ENCODE results near the gene XIRP2.

The XIRP2 gene

DNA sequence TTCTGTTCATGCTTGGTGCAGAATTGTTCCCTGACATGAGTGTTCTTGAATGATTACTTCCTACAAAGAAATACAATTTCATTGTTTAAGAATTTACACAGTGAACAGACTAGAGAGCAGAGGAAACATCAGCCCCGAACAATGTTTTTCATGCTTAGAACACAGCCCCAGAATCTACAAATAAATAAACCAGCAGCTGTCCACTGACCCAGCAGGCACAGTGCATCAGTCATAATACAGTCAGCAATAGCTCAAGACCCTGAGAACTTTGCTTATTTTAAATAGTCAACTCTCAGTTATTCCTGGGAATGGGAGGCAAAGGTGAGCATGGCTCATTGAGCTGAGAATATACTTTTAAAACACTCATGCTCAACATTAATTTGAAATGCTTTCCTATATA, 38.4 kb downstream of the XIRP2 start:
- no peaks in the 10 kb centered on the region for H3K36me3 ChIP-seq (ENCODE audit: control insufficient read depth, insufficient read depth, low read length)
- H3K27me3 ChIP-seq (ENCODE audit: control insufficient read depth, insufficient read depth, low read length, poor library complexity, severe bottlenecking): no peaks in the 10 kb centered on the region
- H3K4me1 ChIP-seq (ENCODE audit: control insufficient read depth, insufficient read depth, low read length): no peaks in the 10 kb centered on the region
- no peaks in the 10 kb centered on the region for H3K9me3 ChIP-seq (ENCODE audit: control insufficient read depth, low read length)
- no peak overlapping the region for H3K27ac ChIP-seq (ENCODE audit: insufficient read depth, low read depth, low read length, poor library complexity, severe bottlenecking)
- H3K4me3 ChIP-seq (ENCODE audit: insufficient read depth, low read depth, low read length): no peak overlapping the region
- 90 to 91% methylated on average over 1 of the region's 1 CpG for WGBS, 2 experiments

DNA sequence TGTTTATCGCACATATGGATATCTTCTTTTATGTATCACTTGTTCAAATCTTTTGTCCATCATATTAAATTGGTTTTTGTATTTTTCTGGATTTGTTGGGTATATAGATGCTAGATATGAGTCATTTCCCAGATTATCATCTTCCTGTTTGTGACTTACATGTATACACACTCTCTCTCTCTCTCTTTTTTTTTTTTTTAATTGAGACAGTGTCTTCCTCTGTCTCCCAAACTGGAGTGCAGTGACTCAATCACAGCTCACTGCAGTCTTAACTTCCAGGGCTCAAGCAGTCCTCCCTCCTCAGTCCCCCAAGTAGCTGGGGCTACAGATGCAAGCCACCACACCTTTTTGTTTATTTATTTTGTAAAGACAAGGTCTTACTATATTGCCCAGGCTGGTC, 43.8 kb downstream of the XIRP2 start:
- Histone ChIP-seq H3K4me1 (ENCODE audit: control insufficient read depth, insufficient read depth, low read length) (no peaks in the 10 kb centered on the region), H3K27ac (ENCODE audit: insufficient read depth, low read depth, low read length, poor library complexity, severe bottlenecking) (no peak overlapping the region), H3K4me3 (ENCODE audit: insufficient read depth, low read depth, low read length) (no peak overlapping the region), H3K9me3 (ENCODE audit: control insufficient read depth, low read length) (no peaks in the 10 kb centered on the region), H3K36me3 (ENCODE audit: control insufficient read depth, insufficient read depth, low read length) (no peaks in the 10 kb centered on the region), H3K27me3 (ENCODE audit: control insufficient read depth, insufficient read depth, low read length, poor library complexity, severe bottlenecking) (no peaks in the 10 kb centered on the region)
- 100% methylated on average over 1 of the region's 1 CpG; no CpG with 5 or more reads in 1 of the 2 experiments for WGBS, 2 experiments

DNA sequence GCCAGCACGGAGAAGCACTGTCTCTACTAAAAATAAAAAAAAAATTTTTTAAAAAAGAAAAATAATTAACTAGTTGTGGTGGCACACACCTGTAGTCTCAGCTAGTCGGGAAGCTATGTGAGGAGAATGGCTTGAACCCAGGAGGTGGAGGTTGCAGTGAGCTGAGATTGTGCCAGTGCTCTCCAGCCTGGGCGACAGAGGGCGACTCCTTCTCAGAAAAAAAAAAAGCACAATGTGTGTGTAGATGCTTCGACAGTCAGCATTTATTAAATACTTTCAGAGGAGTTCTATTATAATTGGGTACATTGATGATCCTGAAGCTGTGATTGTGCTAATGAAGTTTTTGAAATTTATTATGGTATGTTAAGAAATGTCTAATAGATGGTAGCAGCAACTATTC, 46.5 kb downstream of the XIRP2 start:
- 76 to 93% methylated on average over 4 of the region's 5 CpGs for WGBS, 2 experiments
- H3K27me3 ChIP-seq (ENCODE audit: control insufficient read depth, insufficient read depth, low read length, poor library complexity, severe bottlenecking): no peaks in the 10 kb centered on the region
- H3K9me3 ChIP-seq (ENCODE audit: control insufficient read depth, low read length): no peaks in the 10 kb centered on the region
- no peak overlapping the region for H3K4me3 ChIP-seq (ENCODE audit: insufficient read depth, low read depth, low read length)
- no peaks in the 10 kb centered on the region for H3K4me1 ChIP-seq (ENCODE audit: control insufficient read depth, insufficient read depth, low read length)
- H3K27ac ChIP-seq (ENCODE audit: insufficient read depth, low read depth, low read length, poor library complexity, severe bottlenecking): no peak overlapping the region
- H3K36me3 ChIP-seq (ENCODE audit: control insufficient read depth, insufficient read depth, low read length): no peaks in the 10 kb centered on the region

DNA sequence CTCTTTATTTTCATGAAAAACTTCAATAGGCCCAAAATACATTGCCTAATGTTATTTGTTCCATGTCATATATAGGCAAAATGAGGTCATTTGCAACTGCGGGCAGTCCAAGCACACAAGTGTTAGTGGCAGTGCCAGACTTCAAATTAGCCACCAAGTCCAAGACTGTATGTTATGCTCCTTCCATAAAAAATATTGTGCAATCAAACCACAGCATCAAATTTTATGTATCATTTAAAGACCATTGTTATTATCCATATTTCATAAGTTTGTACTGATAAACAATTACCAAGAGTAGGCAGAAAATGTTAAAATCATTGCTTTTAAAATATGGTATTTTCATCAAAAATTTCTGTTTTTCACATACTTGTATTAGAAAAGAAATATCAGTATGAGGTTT, 54.1 kb downstream of the XIRP2 start:
- Histone ChIP-seq H3K4me3 (ENCODE audit: insufficient read depth, low read depth, low read length) (no peak overlapping the region), H3K27ac (ENCODE audit: insufficient read depth, low read depth, low read length, poor library complexity, severe bottlenecking) (no peak overlapping the region), H3K27me3 (ENCODE audit: control insufficient read depth, insufficient read depth, low read length, poor library complexity, severe bottlenecking) (no peaks in the 10 kb centered on the region), H3K36me3 (ENCODE audit: control insufficient read depth, insufficient read depth, low read length) (no peaks in the 10 kb centered on the region), H3K9me3 (ENCODE audit: control insufficient read depth, low read length) (no peaks in the 10 kb centered on the region), H3K4me1 (ENCODE audit: control insufficient read depth, insufficient read depth, low read length) (no peaks in the 10 kb centered on the region)
- WGBS, 2 experiments: 100% methylated on average over 1 of the region's 1 CpG

DNA sequence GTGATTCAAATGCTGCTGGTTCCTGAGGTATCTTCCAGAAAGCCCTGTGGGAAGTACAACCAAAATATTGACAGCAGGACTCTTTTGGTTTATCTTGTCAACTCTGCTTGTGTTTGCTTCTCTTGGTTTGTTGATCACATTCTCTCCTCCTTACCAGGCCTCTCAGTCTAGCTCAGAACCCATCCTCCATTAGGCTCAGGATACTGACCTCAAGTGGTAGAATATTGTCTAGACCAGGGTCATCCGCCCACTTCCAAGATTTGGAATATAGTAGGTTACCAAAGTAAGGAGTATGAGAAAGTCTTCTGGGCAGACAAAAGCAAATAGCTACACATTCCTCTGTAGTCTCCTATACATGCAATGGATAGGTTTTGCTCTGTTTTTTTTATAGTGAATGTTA, 56.6 kb downstream of the XIRP2 start:
- no peaks in the 10 kb centered on the region for H3K36me3 ChIP-seq (ENCODE audit: control insufficient read depth, insufficient read depth, low read length)
- no peaks in the 10 kb centered on the region for H3K9me3 ChIP-seq (ENCODE audit: control insufficient read depth, low read length)
- 100% methylated on average over 1 of the region's 1 CpG; no CpG with 5 or more reads in 1 of the 2 experiments for WGBS, 2 experiments
- no peaks in the 10 kb centered on the region for H3K27me3 ChIP-seq (ENCODE audit: control insufficient read depth, insufficient read depth, low read length, poor library complexity, severe bottlenecking)
- H3K27ac ChIP-seq (ENCODE audit: insufficient read depth, low read depth, low read length, poor library complexity, severe bottlenecking): no peak overlapping the region
- H3K4me1 ChIP-seq (ENCODE audit: control insufficient read depth, insufficient read depth, low read length): no peaks in the 10 kb centered on the region
- H3K4me3 ChIP-seq (ENCODE audit: insufficient read depth, low read depth, low read length): no peak overlapping the region

DNA sequence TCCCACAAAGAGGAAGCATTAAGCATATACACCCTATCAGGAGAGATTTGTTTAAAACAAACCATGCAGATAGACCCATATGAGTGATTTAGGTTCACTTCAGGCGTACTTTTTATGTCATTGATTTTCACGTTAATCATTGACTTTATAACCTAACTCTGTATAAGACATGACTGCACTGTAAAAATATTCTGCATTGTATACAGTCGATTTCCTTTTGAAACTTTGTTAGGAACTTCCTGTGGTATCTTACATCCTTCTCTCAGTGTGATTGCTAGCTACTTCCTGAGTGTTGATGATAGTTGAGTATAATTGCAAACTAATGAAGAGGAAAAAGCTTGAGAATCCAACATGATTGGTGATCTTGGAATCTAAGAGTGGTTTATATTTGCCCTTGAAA, 69.4 kb downstream of the XIRP2 start:
- 88 to 92% methylated on average over 3 of the region's 3 CpGs for WGBS, 2 experiments
- H3K36me3 ChIP-seq (ENCODE audit: control insufficient read depth, insufficient read depth, low read length): no peaks in the 10 kb centered on the region
- no peaks in the 10 kb centered on the region for H3K4me1 ChIP-seq (ENCODE audit: control insufficient read depth, insufficient read depth, low read length)
- no peaks in the 10 kb centered on the region for H3K9me3 ChIP-seq (ENCODE audit: control insufficient read depth, low read length)
- H3K27ac ChIP-seq (ENCODE audit: insufficient read depth, low read depth, low read length, poor library complexity, severe bottlenecking): no peak overlapping the region
- H3K4me3 ChIP-seq (ENCODE audit: insufficient read depth, low read depth, low read length): no peak overlapping the region
- H3K27me3 ChIP-seq (ENCODE audit: control insufficient read depth, insufficient read depth, low read length, poor library complexity, severe bottlenecking): no peaks in the 10 kb centered on the region

DNA sequence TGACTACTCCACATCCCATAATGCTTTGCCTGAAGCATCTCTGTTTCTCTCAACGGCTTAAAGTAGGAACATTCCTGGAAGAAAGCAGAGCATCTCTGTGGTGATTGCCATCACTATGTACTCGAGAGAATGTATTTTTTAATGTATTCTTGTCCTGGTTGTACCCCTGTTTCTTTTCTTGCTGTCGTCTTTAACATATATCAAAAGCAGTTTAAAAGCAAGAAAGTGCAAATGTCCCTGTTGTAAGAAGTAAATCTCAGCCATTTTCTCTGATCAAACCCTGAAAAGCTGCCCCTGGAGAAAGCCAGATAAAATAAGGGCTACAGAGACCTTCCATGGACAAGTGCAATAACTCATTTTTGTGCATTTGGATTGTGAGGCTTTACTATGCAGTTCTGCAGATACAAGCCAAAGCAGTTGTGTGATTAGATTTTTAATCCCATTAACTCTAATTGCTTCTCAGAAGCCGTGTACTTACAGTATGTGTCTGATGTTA, 70.8 kb downstream of the XIRP2 start:
- Histone ChIP-seq H3K4me1 (ENCODE audit: control insufficient read depth, insufficient read depth, low read length) (no peaks in the 10 kb centered on the region), H3K4me3 (ENCODE audit: insufficient read depth, low read depth, low read length) (no peak overlapping the region), H3K36me3 (ENCODE audit: control insufficient read depth, insufficient read depth, low read length) (no peaks in the 10 kb centered on the region), H3K27ac (ENCODE audit: insufficient read depth, low read depth, low read length, poor library complexity, severe bottlenecking) (no peak overlapping the region), H3K27me3 (ENCODE audit: control insufficient read depth, insufficient read depth, low read length, poor library complexity, severe bottlenecking) (no peaks in the 10 kb centered on the region), H3K9me3 (ENCODE audit: control insufficient read depth, low read length) (no peaks in the 10 kb centered on the region)
- 89 to 92% methylated on average over 4 of the region's 4 CpGs for WGBS, 2 experiments

DNA sequence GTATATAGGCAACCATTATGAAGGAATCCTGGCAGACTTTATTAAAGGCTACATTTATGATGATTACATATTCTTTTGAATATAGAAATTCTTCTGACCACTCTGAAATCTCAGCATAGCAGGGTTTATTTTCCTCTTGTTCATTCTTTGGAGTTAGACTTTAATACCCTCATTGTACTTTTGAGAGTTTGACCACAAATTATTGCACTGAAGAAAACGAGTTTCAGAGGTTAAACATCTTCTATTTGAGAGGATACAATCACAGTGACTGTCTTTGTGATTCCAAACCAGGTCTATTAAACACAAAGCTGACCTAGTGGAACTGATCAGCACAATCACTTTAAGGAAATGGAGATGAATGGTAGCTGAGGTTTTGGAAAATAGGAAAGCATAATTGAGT, 71.3 kb downstream of the XIRP2 start:
- no peaks in the 10 kb centered on the region for H3K27me3 ChIP-seq (ENCODE audit: control insufficient read depth, insufficient read depth, low read length, poor library complexity, severe bottlenecking)
- 77 to 78% methylated on average over 1 of the region's 1 CpG for WGBS, 2 experiments

DNA sequence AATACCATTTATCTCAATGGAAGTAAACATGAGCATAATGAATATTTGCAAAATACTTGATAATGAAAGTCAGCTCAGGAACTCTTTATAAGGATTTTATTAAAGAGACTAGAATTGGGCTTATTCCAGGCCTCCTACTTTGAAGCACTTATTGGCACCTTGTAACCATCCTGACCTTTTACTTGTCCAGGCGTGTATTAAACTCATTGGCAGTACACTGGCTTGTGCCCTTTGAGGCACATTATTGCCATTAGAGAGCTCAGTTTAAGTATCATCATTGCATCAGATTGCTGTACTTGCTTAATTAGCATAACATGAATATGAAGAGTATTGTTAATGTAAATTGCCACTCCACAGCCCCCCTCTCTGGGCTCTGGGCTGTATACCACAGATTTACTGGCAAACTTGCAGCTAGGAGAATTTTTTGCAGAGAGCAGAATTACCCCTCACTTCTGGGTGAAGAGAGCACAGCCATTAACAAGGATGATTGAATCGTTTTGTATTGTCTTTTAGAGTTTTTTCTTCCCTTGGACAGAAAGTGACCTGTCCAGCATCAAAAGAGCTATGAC, 72.5 kb downstream of the XIRP2 start:
- WGBS, 2 experiments: 73 to 87% methylated on average over 2 of the region's 2 CpGs
- H3K4me1 ChIP-seq (ENCODE audit: control insufficient read depth, insufficient read depth, low read length): no peaks in the 10 kb centered on the region
- no peaks in the 10 kb centered on the region for H3K36me3 ChIP-seq (ENCODE audit: control insufficient read depth, insufficient read depth, low read length)
- H3K27me3 ChIP-seq (ENCODE audit: control insufficient read depth, insufficient read depth, low read length, poor library complexity, severe bottlenecking): no peaks in the 10 kb centered on the region
- no peak overlapping the region for H3K4me3 ChIP-seq (ENCODE audit: insufficient read depth, low read depth, low read length)
- no peaks in the 10 kb centered on the region for H3K9me3 ChIP-seq (ENCODE audit: control insufficient read depth, low read length)
- H3K27ac ChIP-seq (ENCODE audit: insufficient read depth, low read depth, low read length, poor library complexity, severe bottlenecking): no peak overlapping the region

More for the DNA sequence above, 71.3 kb downstream of the XIRP2 start:
- no peaks in the 10 kb centered on the region for H3K4me1 ChIP-seq (ENCODE audit: control insufficient read depth, insufficient read depth, low read length)
- H3K27ac ChIP-seq (ENCODE audit: insufficient read depth, low read depth, low read length, poor library complexity, severe bottlenecking): no peak overlapping the region
- H3K9me3 ChIP-seq (ENCODE audit: control insufficient read depth, low read length): no peaks in the 10 kb centered on the region
- H3K4me3 ChIP-seq (ENCODE audit: insufficient read depth, low read depth, low read length): no peak overlapping the region
- no peaks in the 10 kb centered on the region for H3K36me3 ChIP-seq (ENCODE audit: control insufficient read depth, insufficient read depth, low read length)

DNA sequence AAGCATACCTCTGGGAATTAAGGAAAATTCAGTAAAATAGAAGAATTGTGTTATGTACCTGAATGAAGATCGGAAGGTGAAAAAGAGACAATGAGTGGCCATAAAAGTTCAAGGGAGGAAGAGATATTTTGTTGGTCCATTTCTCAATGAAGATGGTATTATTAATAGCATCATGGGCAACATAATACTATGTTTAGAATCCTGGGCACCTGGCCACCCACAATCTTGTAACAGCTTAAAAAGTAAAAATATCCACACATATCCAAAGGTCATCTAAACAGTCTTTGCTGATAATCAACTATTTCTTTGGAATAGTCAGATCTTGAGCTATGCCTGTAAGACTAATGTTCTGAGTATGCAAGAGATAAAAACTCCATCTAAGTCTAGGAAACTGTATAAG, 73.7 kb downstream of the XIRP2 start:
- H3K4me3 ChIP-seq (ENCODE audit: insufficient read depth, low read depth, low read length): no peak overlapping the region
- H3K27me3 ChIP-seq (ENCODE audit: control insufficient read depth, insufficient read depth, low read length, poor library complexity, severe bottlenecking): no peaks in the 10 kb centered on the region
- H3K27ac ChIP-seq (ENCODE audit: insufficient read depth, low read depth, low read length, poor library complexity, severe bottlenecking): no peak overlapping the region
- H3K4me1 ChIP-seq (ENCODE audit: control insufficient read depth, insufficient read depth, low read length): no peaks in the 10 kb centered on the region
- WGBS, 2 experiments: 98 to 100% methylated on average over 1 of the region's 1 CpG
- H3K9me3 ChIP-seq (ENCODE audit: control insufficient read depth, low read length): no peaks in the 10 kb centered on the region
- no peaks in the 10 kb centered on the region for H3K36me3 ChIP-seq (ENCODE audit: control insufficient read depth, insufficient read depth, low read length)

DNA sequence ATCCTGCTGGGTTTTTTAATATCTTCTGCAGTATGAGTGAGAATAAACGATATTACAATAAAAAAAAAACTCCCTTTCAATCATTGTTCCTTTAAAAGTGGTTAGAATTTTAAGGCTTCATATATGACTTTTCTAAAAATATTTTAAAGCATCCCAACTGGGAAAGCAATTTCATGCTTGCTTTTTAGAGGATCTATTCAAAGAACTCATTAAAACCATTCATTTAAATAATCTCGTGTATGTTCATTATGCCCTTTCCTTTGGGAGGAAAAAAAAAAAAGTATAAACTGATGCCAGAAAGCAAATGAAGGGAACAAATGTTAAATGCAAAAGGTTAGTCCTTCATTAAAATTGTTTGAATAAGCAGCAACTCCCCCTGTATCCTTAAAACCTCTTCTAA, 81.2 kb downstream of the XIRP2 start:
- Histone ChIP-seq H3K9me3 (ENCODE audit: control insufficient read depth, low read length) (no peaks in the 10 kb centered on the region), H3K27me3 (ENCODE audit: control insufficient read depth, insufficient read depth, low read length, poor library complexity, severe bottlenecking) (no peaks in the 10 kb centered on the region), H3K36me3 (ENCODE audit: control insufficient read depth, insufficient read depth, low read length) (no peaks in the 10 kb centered on the region), H3K27ac (ENCODE audit: insufficient read depth, low read depth, low read length, poor library complexity, severe bottlenecking) (no peak overlapping the region), H3K4me1 (ENCODE audit: control insufficient read depth, insufficient read depth, low read length) (no peaks in the 10 kb centered on the region), H3K4me3 (ENCODE audit: insufficient read depth, low read depth, low read length) (no peak overlapping the region)
- WGBS, 2 experiments: 100% methylated on average over 1 of the region's 2 CpGs

All from ectodermal cell (in vitro differentiated cells).